C4-2B (cell line): ENCODE measurements around the gene POU6F2.

Experiments
- H3K27ac ChIP-seq: fragments of 450-650 bp; 2 replicates; pipeline ENCODE4 v1.5.1; 2017
- ZFX ChIP-seq: fragments of 450-650 bp; IDR thresholded peaks from 2 replicates; pipeline ENCODE4 v1.6.1; 2017
- TF ChIP-seq, protein P1 (sequence below): fragments of 450-650 bp; conservative IDR thresholded peaks from 2 replicates; pipeline ENCODE4 v1.5.1; 2017; ENCODE audit warnings: mild to moderate bottlenecking

The POU6F2 gene, protein sequence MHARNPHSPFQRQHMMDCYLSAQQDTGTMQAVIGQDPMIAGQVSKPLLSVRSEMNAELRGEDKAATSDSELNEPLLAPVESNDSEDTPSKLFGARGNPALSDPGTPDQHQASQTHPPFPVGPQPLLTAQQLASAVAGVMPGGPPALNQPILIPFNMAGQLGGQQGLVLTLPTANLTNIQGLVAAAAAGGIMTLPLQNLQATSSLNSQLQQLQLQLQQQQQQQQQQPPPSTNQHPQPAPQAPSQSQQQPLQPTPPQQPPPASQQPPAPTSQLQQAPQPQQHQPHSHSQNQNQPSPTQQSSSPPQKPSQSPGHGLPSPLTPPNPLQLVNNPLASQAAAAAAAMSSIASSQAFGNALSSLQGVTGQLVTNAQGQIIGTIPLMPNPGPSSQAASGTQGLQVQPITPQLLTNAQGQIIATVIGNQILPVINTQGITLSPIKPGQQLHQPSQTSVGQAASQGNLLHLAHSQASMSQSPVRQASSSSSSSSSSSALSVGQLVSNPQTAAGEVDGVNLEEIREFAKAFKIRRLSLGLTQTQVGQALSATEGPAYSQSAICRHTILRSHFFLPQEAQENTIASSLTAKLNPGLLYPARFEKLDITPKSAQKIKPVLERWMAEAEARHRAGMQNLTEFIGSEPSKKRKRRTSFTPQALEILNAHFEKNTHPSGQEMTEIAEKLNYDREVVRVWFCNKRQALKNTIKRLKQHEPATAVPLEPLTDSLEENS

DNA sequence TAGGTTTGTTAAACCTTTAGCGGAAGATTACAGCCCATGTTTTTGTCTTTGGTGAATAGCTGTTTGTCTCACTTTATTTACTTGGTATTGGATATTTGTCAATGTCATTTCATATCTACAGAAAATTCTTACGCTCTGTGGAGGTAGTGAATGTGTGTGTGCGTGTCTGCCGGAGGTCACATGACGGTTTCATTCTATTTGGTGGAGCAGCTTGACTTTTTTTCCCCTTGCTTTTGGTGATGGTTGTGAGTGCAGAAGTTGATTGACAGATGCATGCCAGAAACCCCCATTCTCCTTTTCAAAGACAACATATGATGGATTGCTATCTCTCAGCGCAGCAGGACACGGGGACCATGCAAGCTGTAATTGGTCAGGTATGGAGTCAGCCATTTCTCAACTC, at the start of gene POU6F2:
TSS of gene POU6F2 (plus strand) at position 225 of the 400 bp plus-strand sequence. CDS start at position 270, 45 bp downstream.
- TF ChIP-seq ZFX, result no peak
- TF ChIP-seq, protein P1, sequence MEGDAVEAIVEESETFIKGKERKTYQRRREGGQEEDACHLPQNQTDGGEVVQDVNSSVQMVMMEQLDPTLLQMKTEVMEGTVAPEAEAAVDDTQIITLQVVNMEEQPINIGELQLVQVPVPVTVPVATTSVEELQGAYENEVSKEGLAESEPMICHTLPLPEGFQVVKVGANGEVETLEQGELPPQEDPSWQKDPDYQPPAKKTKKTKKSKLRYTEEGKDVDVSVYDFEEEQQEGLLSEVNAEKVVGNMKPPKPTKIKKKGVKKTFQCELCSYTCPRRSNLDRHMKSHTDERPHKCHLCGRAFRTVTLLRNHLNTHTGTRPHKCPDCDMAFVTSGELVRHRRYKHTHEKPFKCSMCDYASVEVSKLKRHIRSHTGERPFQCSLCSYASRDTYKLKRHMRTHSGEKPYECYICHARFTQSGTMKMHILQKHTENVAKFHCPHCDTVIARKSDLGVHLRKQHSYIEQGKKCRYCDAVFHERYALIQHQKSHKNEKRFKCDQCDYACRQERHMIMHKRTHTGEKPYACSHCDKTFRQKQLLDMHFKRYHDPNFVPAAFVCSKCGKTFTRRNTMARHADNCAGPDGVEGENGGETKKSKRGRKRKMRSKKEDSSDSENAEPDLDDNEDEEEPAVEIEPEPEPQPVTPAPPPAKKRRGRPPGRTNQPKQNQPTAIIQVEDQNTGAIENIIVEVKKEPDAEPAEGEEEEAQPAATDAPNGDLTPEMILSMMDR, result no peak
- no peak within 1 kb of the TSS for H3K27ac ChIP-seq

DNA sequence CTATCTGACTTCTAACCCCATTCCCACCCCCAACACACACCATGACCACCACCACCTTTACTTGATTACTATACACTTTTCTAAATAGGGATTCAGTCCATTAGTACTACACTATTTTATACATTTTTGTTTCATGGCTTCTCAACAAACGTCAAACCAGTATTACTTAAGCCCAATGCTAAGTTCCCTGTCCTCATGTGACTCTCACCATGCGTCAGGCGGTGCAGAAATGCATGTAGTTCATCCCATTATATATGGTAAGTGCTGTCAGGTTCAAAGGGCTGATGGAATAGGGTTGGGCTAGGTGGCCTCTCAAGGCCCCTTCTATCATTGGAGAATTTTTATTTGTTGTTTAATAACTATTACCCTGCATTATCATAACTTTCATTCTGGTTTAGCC, 49.2 kb upstream of the POU6F2 start:
- H3K27ac ChIP-seq, result no peak overlapping the region
- TF ChIP-seq, protein P1, result no peak
- TF ChIP-seq ZFX, result no peak

DNA sequence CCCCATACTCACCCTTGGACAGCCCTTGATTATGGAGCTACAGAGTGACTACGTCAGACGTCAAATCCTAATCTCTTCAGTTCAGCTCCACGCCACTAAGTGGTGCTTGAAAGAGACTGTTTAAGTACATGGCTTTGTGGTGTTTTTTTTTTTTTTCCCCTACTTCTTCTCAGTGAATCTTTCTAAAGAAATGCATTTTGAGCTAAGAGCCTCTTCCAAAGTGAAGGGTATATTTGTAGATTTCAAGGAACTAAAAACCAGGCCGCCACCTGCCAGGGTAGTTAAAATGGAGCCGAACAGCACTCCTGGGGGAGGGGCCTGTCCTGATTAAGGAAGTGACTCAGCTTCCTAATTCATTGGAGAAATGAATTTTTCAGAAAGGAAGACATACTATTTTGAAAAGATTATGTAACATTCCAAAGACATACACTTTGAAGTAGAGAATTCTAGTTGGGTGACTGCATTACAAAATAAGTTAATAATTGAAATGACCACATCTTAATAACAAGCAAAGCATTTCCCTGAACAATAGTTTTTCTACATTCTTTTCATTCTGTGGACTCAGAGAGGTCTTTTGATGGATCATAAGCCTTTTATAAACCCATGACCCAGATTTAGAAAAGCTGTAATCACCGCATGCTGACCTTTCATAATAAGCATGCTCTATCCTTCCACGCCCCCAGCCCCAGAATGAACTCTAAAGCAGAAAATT, 48.1 kb upstream of the POU6F2 start:
- TF ChIP-seq ZFX, result no peak
- TF ChIP-seq, protein P1, result no peak
- no peak overlapping the region for H3K27ac ChIP-seq

DNA sequence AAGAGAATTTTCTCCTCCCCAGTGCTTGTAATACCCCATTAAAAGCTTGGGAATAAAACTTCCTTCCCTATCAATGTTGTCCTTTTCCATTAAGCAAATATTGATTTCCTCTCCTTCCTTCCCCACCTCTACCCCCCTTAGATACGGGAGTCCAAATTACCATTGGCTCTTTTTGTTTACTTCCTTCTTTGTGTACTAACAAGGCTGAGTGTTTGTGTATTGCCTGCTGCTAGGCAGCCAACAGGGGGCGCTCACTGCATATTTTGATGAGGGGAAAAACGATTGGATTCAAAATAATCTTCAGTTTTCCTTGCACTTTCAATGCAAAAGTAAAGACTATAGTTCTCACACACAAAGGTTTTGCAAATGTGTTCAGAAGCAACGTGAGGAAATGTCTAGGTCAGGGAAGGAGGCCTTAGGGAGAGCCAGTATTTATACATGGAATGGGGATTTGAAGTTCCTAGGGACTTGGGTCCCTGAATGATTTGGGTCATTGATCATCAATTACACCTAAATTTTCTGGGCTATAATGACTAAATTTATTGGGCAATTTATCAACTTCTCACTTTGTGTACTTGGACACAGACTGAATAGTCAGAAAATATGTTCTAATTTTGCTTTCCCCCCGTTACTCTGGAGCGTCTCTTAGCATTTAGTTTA, 45.1 kb upstream of the POU6F2 start:
- H3K27ac ChIP-seq, result no peak overlapping the region
- TF ChIP-seq, protein P1, result peak; percentile 98
- TF ChIP-seq ZFX, result no peak

DNA sequence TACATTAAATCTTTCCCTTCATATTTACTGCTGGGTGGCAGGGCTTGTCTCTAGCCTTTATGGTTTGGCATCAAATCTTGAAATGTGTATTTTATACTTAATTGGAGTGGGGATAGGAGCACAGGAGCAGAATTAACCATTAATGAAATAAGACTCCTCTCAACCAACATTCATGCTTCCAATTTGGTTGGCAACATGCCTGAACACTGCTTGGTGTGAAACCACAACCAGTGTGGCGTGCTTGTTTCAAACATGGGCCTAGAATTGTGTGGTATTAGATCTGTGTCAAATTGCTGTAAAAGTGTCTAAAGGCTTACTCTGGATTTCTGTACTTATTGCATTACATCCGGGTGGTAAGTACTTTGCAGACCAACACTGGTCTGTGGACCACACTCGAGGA, 43.7 kb upstream of the POU6F2 start:
- no peak for TF ChIP-seq ZFX
- TF ChIP-seq, protein P1, result no peak
- H3K27ac ChIP-seq, result no peak overlapping the region

DNA sequence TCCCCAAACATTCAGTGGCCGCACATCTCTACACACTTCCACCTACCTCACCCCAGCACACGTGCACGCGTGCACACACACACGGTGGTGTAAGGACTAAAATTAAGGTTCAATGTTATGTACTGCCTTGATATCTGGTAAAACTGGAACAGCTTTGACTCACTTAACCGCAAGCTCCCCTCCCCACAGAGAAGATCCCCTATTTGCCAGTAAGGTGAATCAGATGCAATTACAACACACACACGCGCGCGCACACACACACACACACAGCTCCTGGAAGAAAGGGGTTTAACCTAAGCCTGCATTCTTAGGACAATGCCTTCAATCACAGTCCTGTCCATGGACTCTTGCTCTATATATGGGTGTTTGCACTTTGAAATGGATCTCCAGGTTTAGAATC, 43.2 kb upstream of the POU6F2 start:
- no peak overlapping the region for H3K27ac ChIP-seq
- TF ChIP-seq ZFX, result no peak
- TF ChIP-seq, protein P1, result no peak
